HG02588 (cell line): ENCODE measurements around the gene TMEM62.
"Not testable (repeated sequence)": the region's sequence is repeated elsewhere in the genome, so short reads cannot be mapped to it uniquely, and the experiment has no call there.

Source experiments
- ATAC-seq: cut with Tn5 transposase; IDR thresholded peaks from one replicate; pipeline ENCODE4 v1.9.1; 2021; ENCODE audit warnings: mild to moderate bottlenecking, moderate library complexity; ENCODE audit not compliant: unreplicated experiment

Gene TMEM62

DNA sequence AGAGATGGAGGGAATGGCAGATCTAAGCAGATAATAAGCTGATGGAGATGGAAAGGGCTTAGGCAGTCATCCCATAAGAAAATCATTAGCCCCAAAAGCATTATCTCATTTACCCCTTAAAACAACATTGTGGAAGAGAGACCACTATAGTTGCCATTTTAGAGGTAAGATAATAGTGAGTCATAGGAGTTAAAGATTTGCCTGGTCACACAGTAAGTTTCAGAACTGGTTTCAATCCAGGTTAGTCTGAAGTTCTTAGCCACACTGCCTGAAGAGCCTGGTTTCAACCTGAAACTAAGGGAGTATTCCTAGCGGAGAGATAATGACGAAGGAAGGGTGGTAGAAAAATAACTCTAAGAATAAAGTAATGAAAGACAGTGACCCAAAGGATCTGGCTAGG is 14.6 kb upstream of the TMEM62 start:
- ATAC-seq, result peak; percentile 62

DNA sequence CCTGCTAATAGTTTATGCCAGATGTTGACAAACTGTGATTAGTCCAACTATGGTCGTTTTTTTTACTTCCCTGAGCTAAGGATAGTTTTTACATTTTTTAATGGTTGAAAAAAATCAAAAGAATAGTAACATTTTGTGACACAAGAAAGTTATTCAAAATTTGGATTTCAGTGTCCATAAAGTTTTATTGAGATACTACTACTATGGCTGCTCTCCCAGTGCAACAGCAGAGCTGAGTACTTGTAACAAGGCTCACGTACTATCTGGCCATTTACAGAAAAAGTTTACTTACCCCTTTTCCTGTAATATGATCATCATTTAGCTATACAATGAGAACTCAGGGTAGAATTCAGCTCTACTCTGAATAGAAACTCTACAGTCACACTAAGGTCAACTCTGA is 11.5 kb upstream of the TMEM62 start:
- no peak for ATAC-seq

DNA sequence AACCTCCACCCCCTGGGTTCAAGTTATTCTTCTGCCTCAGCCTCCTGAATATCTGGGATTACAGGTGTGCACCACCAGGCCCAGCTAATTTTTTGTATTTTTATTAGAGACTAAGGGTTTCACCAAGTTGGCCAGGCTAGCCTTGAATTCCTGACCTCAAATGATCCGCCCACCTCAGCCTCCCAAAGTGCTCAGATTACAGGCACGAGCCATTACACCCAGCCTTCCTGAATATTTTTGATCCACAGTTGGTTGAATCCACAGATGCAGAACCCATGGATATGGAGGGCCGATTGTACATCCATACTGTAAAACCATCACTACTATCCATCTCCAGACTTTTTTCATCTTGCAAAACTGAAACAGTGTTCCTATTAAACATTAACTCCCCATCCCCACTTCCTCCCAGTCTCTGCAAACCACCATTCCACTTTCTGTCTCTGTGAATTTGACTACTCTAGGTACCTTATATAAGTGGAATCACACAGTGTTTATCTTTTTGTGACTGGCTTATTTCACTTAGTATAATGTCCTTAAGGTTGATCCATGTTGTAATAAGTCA is 8.2 kb upstream of the TMEM62 start:
- no peak for ATAC-seq

DNA sequence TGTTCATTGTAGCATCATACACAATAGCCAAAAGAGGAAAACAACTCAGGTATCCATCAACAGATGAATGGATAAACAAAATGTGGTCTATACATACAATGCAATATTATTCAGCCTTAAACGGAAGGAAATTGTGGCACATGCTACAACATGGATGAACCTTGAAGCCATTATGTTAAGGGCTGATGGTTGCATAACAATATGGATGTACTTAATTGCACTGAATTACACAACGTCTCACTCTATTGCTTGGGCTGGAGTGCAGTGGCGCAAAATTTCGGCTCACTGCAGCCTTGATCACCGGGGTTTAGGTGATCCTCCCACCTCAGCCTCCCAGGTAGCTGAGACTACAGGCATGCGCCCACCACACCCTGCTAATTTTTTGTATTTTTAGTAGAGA is 7.0 kb upstream of the TMEM62 start:
- no peak for ATAC-seq

DNA sequence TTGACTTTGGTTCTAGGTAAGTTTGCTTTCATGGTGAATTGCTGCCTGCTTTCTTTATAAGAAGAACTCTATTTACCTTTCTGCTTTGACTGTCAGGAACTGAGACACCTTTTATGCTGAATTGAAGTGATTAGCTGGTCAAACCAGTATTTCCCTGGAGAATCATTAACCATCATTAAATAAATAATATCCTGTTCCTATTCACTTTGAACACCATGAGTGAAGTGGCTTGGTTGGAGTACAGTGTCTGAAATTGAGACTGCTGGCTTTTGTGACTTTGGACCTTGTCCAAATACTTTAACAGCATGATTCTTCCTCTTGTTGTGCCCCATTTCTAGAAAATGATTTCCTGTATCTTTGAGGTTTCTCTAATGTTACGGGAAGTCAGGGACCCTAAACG is 5.6 kb upstream of the TMEM62 start:
- no peak for ATAC-seq

DNA sequence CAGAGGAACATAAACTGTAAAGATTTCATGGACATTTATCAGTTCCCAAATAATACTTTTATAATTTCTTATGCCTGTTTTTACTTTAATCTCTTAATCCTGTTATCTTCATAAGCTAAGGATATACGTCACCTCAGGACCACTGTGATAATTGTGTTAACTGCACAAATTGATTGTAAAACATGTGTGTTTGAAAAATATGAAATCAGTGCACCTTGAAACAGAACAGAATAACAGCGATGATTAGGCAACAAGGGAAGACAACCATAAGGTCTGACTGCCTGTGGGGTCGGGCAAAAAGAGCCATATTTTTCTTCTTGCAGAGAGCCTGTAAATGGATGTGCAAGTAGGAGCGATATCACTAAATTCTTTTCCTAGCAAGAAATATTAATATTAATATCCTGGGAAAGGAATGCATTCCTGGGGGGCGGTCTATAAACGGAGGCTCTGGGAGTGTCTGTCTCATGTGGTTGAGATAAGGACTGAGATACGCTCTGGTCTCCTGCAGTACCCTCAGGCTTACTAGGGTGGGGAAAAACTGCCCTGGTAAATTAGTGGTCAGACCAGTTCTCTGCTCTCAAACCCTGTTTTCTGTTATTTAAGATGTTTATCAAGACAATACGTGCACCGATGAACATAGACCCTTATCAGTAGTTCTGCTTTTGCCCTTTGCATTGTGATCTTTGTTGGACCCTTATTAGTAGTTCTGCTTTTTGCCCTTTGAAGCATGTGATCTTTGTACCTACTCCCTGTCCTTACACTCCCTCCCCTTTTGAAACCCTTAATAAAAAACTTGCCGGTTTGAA is 5.0 kb upstream of the TMEM62 start:
- ATAC-seq, result not testable (repeated sequence)

DNA sequence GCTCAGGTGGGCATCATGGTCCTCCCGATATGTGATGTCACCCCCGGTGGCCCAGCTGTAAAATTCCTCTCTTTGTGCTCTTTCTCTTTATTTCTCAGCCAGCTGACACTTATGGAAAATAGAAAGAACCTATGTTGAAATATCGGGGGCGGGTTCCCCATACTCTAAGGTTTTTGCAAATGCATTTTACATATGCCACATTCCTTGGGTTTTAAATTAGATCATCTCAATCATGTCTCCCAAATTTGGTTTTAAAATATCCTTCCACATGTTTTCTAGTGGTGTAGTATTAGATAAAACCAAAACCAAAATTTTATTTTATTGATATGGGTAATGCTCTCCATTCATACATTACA is 4.4 kb upstream of the TMEM62 start:
- ATAC-seq, result no peak

DNA sequence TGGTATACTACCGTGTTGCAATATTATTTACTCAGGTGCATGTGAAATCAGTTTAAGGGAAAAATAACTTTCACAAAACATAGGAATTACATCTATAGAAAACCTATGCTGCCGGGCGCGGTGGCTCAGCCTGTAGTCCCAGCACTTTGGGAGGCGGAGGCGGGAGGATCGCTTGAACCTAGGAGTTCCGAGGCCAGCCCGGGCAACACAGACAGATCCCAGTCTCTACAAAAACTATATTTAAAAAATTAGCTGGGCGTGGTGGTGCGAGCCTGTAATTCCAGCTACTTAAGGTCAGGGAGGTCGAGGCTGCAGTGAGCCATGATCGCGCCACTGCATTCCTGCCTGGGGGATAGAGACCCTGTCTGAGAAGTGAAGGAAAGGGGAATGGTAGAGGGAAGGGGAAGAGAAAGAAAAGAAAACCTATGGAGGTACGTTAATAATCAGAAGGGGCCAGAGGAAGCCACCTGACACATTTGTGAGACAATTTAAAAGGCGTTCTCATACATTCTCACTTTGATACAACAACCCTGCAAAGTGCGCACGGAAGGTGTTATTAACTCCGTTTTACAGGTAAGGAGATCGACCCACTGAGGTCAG is 456 bp upstream of the TMEM62 start:
- ATAC-seq, result no peak

DNA sequence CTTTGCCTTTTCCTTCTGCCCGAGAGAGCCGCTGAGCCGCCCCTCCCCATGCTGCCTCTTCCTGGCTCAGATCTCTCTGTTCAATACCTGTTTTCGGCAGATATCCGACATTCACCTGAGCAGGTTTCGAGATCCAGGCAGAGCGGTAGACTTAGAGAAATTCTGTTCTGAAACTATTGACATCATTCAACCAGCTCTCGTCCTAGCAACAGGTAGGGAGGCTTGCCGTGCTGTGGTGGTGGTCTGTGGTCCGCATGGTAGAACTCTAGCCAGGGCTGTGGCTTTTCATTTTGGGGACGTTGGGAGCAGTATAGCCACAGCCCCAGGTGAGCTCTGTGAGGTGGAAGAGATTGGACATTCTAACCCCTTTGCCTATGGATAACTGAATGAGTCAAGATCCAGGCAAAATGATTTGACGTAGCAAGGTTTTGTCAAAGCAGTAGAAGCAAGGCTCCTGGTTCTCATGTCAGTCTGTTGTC is 810 bp downstream of the TMEM62 start:
- peak; percentile 1 for ATAC-seq

DNA sequence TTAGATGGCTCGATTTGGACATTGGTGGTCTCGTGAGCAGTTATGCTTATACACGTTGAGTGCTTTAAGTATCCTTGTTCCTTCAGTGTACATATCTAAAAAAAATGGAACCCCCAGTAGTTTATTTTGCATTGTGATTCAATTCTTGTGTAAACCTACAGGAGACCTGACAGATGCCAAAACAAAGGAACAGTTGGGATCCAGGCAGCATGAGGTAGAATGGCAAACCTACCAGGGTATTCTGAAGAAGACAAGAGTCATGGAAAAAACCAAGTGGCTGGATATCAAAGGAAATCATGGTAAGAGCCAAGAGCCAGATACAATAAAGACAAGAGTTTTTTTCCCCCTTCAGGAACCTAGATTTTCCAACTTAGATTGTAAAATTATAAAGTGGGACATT is 2.0 kb downstream of the TMEM62 start:
- no peak for ATAC-seq

DNA sequence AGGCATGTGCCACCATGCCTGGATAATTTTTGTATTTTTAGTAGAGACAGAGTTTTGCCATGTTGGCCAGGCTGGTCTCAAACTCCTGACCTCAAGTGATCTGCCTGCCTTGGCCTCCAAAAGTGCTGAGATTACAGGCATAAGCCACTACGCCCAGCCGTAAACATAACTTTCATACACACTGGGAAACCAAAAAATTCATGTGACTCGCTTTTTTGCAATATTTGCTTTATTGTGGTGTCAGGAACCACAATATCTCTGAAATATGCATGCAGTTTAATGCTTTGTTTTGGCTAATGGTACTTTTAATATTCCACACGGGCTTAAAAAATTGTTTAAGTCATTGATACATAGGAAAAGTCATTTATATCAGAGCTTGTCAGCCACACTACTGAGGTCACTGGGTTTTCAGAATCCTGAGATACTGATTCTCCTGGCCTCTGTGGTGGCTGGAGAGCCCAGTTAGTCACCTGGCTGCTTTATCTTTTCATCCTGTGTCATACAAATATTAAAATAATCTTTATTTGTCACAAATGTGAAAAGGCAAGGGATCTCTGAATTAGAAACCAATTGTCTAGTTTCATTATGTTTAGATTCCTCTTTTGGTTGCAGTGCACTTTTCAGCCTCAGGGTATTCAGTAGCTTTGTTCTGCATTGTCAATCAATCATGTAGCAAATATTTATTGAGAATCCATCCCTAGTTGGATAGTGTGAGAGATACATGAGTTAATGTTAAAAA is 10.0 kb downstream of the TMEM62 start:
- ATAC-seq, result no peak

DNA sequence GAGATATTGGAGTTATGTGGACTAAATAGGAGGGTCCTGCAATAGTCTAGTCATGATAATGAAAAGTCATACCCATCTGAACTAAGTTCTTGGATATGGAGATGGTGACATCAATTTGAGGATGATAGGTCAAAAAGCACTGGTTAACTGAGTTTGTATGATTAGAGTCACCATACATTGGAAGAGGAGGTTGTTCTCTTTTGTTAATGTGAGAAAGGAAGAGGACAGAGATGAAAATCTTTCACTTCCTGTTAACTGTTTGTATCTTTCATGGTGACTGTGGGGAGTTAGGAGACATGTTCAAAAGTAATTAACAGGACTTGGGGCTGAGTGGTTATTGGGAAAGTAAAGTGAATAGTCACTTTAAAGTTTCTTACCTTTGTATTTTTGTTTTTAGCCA is 11.1 kb downstream of the TMEM62 start:
- no peak for ATAC-seq

DNA sequence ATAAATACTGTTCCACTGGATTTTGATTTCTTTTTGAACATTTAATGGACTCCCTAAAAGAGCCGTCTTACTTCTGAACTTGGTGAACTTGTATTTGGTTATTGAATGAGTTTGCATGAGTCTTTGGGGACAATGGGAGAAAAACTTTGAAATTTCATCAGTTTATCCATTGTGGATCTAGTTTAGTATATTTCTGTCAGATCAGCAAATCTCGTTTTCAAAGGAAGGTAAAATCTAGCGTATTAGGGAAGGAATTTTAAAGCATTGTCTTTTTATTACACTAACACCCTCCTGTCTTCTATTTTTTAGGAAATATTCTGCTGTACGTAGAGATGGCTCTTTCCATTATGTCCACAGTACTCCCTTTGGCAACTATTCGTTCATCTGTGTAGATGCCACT is 12.8 kb downstream of the TMEM62 start:
- ATAC-seq, result no peak

DNA sequence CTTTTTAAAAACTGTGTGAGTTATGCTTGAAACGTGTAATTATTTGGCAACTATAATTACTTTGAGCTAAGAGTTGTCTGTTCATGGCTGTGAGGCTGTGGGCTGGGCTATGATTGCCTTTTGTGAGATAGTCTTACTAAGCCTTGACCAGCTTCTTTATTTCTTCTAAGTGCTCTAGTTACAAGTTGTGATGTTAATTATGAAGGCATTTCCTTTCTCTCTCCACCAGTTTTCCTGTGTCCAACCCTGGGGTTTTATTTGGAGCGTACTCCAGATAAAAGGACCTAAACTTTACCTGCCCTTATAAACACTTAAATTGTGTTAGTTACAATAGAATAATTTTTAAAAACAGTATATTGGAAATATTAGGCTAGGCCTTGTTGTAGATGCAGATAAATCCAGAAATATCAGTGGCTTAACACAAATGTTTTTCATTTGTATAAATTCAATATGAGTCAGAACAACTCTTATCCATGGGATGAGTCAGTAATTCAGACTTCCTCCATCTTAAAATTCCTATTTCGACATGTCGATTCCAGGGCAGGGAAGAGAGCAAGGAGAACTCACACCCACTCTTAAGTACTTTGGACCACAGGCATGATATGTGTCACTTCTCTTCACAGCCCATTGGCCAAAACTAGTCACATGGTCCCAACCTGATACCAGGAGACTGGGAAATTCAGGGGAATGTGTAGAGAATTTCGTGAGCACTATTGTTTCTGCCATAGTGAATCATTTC is 17.0 kb downstream of the TMEM62 start:
- no peak for ATAC-seq

DNA sequence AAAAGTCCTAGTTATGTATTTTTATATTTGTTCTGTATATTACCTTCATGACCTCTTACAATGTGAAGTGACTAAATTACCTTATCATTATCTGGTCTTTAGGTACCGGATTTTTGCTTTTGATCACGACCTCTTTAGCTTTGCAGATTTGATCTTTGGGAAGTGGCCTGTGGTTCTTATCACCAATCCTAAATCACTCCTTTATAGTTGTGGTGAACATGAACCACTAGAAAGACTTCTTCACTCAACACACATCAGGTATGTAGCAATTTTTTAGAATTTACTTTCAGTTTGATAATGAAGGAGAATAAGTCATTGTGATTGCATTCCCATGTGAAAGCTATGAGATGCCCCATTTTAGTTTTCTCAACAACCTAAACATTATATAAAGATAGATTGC is 18.3 kb downstream of the TMEM62 start:
- ATAC-seq, result no peak

DNA sequence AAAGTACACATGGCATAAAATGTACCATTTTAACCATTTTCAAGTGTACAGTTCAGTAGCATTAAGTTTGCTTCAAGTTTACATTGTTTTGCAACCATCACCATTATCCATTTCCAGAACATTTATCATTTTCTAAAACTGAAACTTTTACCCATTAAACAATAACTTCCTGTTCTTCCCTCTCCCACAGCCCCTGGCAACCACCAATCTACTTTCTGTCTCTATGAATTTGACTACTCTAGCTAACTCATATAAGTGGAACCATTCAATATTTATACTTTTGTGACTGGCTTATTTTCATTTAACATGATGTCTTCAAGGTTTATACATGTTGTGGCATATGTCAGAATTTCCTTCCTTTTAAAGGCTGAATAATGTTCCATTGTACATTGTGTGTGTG is 19.9 kb downstream of the TMEM62 start:
- no peak for ATAC-seq

DNA sequence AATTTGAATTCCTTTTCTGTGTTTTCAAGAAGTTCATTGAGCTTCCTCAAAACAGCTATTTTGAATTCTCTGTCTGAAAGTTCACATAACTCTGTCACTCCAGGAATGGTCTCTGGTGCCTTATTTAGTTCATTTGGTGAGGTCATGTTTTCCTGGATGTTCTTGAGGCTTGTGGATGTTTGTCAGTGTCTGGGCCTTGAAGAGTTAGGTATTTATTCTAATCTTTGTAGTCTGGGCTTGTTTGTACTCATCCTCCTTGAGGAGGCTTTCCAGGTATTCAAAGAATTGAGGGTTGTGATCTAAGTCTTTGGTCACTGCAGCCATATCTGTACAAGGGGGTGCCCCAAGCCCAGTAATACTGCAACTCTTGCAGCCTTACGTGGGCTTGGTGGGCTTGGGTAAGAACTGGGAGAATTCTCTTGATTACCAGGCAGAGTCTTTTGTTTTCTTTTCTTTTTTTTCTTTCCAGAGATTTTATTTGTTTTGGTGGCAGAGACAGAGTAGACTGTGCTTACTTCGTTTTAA is 32.5 kb downstream of the TMEM62 start:
- ATAC-seq, result no peak

DNA sequence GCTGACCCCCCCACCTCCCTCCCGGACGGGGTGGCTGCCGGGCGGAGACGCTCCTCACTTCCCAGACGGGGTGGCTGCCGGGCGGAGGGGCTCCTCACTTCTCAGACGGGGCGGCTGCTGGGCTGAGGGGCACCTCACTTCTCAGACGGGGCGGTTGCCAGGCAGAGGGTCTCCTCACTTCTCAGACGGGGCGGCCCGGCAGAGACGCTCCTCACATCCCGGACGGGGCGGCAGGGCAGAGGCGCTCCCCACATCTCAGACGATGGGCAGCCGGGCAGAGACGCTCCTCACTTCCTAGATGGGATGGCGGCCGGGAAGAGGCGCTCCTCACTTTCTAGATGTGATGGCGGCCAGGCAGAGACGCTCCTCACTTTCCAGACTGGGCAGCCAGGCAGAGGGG is 33.9 kb downstream of the TMEM62 start:
- not testable (repeated sequence) for ATAC-seq

DNA sequence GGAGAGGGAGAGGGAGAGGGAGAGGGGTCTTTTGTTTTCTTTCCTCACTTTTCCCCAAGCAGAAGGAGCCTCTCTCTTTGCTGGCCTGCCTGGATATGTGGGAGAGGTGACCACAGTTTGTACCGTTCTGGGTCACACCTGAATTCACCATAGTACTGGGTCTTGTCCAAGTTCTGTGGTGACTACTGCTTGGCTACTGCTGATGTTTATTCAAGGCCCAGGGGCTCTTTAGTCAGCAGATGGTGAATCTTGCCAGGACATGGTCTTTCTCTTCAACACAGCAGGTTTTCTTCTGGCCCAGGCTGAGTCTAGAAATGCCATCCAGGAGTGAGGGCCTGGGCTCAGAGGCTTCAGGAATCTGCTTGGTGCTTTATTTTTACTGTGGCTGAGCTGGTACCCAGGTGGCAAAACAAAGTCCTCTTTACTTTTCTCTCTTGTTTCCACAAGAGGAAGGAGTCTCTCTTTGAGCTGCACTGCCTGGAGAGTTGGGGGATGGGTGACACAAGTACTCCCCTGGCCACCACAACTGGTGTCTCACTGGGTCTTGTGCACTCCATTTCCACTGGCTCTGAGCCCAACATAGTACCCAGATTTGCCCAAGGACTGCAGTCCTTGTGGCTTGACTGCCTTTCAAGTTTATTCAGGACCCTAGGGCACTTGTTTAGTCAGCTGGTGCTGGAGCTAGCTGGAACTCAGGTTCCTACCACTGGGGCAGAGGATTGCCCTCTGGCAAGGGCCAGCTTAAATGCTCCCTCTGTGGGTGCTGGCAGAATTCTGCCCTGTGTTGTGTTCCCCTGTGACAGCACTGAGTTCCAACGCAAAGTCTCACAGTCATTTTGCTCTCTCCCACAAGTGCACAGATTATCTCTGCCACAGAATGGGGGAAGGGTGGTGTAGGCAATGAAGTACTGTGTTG is 35.1 kb downstream of the TMEM62 start:
- ATAC-seq, result no peak

DNA sequence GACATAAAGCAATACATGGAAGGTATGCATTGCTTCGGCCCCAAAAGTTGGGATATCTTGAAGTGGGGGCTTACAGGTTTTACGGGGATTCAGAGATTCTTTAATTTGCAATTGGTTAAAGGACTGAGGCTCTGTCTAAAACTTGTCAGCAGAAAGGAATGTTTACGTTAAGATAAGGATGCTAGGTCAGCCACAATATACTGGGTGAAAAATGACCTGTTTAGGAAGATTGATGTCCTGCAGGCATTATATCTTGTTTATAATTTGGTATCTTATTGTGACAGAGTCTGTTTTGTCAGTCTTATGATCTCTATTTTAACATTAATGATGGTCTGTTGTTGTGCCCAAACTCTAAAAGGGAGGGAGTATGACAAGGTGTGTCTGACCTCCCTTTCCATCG is 36.5 kb downstream of the TMEM62 start:
- no peak for ATAC-seq
